GM20431 (cell line): ENCODE measurements around the gene CERK.
"Not testable (repeated sequence)": the region's sequence is repeated elsewhere in the genome, so short reads cannot be mapped to it uniquely, and the experiment has no call there.

Source experiments
- in situ Hi-C: fragments of 300-500 bp; cut with MseI, MboI; formaldehyde crosslinking; loops from one replicate; pipeline ENCODE4 v1.15.0; 2020; ENCODE audit warnings: low sequenced_read_pairs; ENCODE audit not compliant: unreplicated experiment

Gene CERK

DNA sequence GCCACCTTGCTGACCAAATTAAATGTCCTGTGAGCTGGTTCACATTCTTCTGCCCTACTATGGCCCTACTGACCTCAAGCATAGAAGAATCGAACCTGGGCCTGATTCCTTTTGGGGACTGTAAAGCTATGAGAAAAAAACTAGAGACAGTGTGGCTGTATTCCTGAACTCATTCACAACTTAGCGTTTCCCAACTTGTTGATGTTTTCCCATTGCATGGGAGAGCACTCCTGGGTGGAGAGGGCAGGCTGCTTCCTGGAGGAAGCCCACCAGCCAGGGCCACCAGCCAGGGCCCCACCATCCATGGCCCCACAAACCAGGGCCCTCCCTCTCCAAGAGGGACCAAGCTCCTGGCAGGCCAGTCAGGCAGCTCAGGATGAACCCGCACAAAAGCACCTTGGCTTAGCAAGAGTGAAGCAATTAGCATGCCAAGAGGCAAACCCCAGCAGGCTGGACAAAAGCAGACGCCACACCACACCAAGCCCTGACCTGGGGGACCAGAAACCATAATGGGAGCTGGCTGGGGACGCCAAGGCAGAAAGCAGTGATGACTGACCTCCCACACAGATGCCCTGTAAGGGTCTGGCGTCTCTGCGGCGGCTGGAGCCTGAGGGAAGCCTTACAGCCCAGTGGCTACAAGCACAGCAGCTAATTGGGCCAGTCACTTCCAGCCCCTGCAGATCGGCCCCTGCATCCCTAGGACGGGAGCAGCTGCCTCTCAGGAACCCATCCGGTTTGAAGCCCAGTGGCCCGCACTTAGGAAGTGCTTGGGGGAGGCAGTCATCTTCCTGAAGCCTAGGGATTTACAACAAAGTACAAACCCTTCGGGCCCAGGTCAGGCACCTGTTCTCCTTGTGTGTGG, 2.1 kb downstream of the CERK start:
- in situ Hi-C loops = no loop called here

DNA sequence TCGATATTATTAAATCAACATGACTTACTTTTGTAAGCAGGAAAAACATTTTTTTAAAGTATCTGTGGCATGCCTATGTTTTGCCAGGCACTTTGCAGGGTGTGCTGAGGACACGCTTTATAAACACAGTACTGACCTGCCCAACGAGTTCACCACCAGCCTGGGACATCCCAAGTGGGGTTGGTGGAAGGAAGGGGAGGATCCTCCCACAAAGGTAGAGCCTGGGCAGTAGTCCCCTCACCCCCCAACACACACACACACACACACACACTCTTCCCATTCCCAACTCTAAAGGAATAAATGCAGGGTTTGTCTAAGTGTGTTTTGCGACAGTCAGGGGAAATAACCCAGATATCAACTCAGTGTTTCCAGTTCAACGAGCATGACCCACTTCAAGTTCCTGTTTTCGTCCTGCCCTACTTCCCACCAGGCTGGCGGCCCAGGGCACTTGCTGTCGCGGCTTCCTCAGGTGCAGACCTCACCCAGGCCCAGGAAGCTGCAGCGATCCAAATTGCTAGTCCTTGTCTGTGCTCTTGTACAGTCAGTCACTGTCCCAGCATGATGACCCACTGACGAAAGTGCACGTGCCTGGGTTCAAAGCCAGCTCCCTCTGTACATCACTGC, 3.1 kb downstream of the CERK start:
- in situ Hi-C loops = no loop called here

DNA sequence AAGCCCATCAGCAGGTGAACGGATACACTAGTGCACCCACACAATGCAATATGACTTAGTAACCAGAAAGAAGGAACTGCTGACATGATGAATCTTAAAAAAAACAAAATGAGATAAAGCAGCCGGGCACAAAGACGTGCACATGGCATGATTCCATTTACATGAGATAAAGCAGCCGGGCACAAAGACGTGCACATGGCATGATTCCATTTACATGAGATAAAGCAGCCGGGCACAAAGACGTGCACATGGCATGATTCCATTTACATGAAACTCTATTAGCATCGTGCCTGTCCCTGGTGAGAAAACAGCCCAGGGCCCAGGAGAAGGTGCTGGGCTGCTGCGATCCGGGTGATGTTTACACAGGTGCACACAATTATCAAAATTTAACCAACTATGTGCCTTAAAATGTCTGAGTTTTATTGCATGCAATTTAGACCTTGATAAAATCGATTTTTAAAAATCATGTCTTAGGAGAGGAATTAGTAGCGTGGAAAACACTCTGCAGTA, 3.8 kb downstream of the CERK start:
- in situ Hi-C loops = not testable (repeated sequence)

DNA sequence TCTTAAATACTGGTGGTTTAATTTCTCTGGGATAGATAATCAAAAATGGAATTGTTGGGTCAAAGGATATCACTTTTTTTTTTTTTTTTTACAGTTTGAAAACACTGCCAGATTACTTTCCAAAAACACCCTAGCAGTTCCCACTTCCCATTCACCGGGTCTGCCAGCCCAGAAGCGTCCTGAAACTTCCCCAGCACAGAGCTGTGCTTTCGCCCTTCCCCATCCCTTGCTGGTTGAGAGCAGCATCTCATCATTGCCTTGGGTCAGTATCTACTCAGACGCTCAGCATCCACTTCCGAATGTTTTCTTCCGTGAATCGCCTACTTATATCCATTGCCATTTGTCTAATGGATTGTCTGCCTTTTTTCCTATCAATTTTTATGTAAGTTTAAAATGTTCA, 5.5 kb downstream of the CERK start:
- in situ Hi-C loops = no loop called here

DNA sequence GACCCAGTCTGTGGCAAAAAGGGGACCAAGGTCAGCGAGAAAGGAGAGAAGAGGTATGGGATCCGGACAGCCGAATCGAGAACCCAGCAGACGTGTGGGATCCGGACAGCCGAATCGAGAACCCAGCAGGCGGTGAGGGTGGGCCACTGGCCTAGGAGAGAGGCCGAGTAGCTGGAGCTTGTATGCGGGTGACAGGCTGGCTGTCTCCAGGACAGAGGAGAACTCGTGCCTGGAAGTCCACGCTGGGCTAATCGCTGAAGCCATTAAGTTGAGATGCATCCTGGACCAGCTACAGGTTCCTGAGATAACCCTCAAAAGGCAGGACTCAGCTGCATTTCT, 6.0 kb downstream of the CERK start:
- in situ Hi-C loops = no loop called here

DNA sequence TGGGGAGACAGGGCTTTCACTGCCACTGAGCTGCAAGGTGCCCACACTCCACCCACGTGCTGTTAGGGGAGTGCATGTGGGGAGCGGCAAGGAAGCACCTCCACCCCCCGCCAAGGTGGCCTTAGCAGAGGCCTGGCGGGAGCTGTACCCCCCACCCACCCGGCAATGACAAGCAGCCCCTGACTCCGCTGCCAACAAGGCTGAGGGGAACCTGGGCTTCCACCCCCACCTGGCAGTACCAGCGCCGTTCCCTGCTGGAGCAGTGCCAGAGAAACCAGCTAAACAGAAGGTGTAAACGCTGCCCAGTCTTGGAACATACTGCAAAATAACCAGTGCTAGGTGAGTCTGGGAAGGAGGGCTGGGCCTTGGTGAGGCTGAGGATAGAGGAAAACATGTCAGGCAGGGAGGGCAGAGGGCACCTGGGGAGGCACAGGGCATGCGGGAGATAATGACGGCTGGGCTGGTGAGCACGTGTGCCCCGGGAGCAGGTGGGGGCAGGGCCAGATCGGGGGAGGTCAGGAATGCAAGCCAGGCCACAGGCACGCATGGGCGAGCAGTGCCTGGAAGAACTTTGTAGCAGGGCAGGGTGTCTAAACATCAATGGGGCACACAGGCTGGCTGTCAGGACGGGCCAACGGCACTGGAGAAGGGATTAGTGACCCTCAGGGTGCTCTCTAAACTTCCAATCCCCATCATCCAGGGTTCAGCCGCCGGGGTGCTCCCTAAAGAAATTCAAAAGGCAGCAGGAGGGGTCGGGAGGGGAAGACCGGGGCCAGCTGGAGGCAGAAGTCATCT, 6.6 kb downstream of the CERK start:
- in situ Hi-C loops = no loop called here

DNA sequence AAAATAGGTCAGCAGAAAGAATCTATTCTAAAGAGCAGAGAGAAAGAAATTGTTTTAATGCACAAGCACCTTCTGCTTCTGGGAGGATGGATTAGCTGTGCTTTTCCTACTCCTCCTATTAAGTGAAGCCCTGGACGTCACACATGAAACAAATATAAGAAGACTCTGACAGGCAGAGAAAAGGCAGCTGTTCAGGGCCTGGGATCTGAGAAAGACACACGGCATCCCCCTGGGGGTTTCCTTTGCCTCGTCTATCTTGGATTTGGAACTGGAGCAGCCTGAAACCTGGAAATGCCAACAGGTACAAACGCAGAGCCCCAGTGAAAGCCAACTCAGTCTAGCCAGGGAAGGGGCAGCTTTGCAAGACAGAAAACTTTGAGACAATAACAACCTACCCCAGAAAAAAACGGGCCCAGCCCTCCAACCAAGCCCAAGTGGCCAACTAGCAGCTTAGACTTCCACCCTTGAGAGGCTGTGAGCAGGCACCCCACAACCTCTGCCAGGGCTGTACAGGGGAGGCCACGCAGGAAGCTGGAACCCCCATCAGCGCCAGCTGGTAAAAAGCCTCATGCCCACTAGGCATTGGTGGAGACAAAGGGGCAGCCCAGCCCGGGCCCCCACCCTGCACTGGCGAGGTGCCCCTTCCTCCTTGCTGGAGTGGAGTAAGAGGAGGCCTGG, 7.3 kb downstream of the CERK start:
- in situ Hi-C loops = no loop called here

DNA sequence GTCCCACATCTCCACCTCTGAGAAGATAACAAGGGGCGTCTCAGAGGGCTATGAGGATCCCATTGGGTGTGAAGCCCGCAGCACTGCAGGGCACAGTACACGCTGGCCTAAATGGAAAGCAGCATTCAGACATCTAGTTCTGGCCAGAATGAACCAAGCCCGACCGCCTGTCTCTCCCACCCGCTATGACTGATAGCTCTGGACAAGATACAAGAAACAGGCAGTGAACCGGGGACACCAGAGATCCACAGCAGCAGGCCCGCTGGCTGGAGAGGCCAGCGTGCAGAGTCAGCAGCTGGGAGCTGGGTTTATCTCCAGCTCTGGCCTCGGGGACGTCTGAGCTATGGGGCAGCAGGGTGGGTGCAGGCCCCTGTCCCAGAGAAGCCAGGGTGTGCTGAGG, 9.6 kb downstream of the CERK start:
- in situ Hi-C loops = no loop called here

DNA sequence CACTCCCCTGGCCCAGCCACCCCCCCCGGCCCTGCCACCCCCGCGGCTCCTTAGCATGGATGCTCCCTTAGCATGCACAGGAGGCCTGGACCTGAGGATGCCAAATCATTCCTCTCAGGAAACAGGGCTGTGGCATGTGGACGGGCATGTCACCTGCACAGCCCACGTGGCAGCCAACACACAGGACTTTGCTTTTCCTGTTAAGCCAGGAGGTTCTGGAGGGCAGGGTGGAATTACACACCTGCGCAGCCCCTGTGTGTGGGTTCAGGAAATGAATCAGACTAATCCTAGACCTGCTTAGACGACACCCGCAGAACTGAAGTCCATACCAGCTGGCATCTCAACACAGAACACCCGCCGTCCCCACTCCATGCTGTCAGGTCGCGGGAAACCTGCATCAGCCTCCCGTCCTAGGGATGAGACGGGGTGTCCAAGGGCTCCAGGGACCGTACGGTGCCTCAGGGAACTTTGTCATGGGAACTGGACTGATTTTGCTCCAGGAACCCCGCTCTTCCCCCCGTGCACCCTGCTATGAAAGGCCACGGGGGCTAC, 10.2 kb downstream of the CERK start:
- in situ Hi-C loops = no loop called here

DNA sequence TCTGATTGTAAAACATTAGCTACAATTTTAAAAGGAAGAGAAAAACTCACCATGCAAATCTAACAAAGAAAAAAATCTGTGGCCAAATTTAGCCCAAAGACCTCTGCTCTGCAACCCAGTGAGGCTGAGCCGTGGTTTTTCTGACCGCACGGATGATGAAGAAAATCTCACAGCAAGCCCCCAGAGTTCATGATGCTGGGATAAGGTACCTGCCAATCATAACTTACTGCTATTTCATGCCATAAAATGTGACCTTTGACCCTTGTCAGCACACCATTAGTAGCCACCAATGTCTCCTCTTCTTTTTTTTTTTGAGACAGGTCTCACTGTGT, 11.1 kb downstream of the CERK start:
- in situ Hi-C loops = no loop called here

DNA sequence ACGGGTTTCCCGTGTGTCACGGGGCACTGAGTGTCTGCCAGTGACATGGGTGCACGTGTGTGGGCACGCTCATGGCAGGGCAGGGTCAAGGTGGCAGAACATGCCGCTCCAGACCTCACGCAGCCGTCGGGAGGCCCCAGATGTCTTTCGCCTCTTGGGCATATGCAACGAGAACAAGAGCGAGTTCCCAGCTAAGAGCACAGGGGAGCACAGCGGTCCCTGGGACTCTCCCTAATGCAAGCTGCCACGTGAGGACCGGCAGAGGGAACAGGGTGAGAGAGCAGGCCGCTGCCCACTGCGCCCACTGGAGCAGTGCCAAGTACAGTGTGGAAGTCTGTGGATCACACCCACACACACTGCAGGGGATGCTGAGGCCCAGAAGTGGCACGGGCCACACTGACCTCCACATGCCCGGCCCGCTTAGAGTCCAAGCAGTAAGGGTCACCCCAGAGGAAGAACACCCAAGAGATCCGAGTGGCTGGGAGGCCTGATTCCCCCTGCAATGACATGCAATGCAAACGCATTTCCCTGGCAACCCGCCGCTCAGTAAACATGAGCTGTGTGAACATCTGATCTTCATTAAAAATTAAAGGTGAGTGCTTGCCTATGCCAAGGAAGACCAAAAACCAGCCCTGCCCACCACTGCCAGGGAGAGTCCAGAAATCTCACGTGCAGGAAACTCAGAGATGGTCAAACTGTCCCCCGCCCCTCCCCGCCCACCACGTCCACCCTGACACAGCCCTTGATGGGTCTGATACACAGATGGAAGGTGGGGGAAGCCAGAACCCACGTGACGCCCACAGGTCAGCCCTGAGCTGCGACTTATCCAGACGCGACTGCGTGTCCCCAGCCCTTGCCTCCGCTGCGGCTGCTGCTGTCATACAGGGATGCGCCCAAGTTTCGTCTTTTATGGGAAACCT, 11.7 kb downstream of the CERK start:
- in situ Hi-C loops = no loop called here

DNA sequence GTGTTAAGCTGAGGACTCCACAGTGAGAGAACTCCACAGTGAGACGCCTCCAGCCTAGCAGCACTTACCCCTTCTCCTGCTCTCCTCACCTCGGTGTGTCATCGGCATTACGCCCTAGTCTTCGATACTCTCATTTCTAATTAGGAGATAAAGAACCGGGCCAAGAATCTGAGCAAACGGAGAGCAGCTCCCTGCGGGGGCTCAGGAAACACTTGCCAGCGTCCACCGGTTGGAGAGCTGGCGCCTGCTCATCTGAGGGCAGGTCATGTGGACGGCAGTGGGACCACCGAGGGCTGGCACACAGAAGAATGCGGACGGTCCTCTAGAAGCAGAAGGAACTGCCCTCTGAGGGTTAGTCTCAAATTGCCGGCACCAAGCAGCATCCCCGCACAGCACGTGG, 13.0 kb downstream of the CERK start:
- in situ Hi-C loops = no loop called here

DNA sequence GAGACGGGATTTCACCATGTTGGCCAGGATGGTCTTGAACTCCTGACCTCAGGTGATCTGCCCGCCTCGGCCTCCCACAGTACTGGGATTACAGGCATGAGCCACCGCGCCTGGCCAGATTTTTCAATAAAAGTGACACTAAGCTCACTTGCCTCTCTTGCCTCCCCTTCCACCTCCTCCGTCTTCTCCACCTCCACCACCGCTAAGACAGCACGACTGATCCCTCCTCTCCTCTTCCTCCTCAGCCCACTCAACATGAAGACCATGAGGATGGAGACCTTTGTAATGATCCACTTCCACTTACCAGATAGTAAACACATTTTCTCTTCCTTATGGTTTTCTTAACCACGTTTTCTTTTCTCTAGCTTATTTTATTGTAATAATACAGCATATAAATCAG, 14.2 kb downstream of the CERK start:
- in situ Hi-C loops = no loop called here

DNA sequence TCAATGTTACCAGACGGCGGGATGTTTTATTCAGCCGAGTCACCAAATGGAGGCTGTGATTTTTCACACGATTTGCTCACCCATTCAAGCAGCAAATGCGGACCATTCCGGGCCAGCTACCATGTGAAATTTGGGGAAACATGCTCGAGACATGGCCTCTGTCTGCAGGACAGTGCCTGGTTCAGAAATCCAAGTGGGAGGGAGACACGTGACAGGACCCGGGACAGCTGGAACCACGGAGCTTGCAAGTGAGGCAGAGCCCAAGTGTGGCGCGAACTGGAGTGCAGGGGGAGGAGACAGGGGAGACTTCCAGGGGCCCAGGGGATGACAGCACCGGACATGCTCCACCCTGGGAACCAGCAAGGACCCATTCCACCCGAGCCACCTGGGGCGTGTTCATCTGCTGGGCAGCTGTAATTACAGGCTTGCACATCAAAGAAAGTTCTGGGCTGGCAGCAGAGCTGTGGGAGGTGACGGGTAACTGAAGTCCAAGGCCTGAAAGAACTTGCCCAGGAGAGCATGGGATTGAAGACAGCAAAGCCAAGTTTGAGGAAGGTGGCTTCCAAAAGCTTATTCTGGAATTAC, 16.5 kb downstream of the CERK start:
- in situ Hi-C loops = no loop called here

DNA sequence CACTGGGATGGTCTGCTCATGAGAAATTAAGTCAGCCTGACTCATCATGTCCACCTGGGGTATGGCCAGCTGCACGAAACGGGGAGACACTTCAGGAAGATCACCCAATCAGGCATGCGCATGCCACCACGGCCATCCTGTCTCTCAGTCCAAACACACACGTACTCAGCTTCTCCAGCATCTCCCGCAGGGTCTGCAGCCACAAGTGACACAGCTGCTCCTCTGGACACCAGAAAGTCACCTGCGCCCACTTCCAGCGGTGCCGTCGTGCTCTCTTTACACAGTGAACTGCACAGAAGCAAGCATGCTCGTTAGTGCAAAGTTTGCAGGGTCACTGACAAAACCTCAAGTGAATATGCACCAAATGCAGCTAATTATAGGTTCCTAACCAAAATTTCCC, 18.1 kb downstream of the CERK start:
- in situ Hi-C loops = no loop called here

DNA sequence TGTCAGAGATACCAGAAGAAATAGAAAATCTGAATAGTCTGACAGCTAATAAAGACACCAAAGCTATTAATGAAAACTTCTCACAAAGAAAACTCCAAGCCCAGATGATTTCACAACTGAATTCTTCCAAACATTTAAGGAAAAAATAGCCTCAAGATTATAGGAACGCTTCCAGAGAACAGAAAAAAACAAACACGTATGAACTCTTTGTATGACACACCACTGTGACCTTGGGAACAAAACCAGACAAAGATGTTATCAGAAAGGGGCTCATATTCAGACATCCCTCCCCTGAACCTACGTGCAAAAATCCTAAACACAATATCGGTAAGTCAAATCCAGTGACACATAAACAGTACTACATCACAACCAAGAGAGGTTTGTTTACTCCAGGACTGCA, 23.5 kb downstream of the CERK start:
- in situ Hi-C loops = no loop called here

DNA sequence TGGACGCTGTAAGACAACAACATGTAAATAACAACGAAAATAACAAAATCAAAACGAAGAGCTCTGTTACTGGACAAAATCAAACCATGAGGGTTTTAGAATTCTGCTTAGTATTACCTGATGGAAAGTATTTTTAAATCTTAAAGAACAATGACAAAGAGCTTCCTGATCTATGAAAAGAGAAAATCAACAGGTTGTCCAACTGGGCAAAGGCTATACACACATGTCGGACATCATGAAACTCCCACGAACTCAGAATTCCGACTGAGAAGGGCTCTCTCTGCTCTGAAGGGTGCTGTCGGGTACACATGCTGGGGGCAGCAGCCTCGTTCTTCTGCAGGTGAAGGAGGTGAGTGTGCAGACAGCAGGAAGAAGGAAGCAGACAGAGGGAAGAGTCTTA, 25.8 kb downstream of the CERK start:
- in situ Hi-C loops = no loop called here

DNA sequence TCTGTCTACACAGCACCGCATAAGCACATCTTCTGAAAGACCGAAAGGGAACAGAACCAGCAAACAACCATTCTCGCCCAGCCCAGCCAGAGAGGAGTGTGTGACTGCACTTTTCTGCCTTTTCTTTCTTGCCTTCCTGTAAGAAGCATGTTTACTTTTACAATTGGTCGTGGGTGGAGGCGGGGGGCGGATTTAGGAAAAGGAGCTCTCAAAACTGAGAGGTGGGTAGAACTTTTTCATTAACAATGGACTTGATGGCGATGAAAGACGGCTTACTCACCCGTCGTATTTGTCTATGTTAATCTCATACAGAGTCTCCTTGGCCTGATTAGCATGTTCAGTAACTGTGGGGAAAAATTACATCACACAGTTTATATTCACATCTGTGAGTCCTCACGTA, 27.2 kb downstream of the CERK start:
- in situ Hi-C loops = no loop called here

DNA sequence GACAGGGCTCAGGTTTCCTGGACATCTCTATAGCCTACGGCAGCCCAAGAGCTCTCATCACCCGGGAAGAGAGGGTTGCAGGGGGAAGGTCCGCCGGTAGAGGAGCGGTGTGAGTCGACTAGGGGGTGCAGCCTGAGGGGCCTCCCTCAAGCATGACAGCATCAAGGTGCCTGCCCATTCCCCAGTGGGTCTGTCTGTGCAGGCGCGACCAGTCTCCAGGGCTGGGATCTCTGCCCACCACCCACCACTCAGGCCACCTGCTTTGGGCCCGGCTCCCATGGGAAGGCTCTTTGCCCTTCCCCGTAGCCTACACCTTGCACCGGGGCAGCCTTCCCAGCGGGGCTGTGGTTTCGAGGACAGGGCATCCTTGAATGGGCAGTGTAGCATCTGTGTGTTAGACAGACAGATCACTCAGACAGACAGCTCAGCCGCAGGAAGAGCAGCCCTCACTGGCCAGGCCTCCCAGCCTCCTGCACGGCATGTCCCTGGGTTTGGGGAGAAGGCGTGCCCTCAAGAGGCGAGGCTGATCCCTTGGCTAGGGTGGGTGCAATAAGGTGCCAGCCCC, 29.2 kb downstream of the CERK start:
- in situ Hi-C loops = no loop called here
